ENCODE data around the gene AKAP13. TPM values are rescaled to one million over a fixed set of nuclear protein-coding genes. Genes with fewer than 3 reads are reported as not detected.

The AKAP13 gene
- total and polyA plus RNA-seq, 2 of the 8 experiments (the other 6 are each of a cell fraction or from before 2014, with no cell fraction given): 14.0 to 46.2 TPM

DNA sequence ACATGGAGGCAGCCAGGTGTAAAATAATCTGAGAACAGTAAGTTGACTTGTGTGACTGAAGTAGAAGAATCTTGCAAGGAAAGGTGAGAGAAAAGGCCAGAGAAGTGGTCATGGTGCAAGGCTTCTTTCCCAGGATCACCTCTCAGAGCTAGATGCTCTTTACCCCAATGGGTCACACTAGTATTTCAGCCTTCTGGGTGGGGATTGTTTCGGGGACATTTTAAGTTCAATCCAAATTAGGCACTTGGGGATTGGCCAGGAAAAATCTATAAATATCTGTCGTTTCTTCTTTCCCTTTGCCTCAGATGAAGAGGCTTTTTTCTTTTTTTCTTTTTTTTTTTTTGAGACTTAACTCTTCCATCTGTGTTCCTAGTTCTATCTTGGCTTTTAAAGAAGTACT, 226.3 kb downstream of the AKAP13 start:
- POLR2A ChIA-PET (ENCODE audit: partially characterized antibody): no interaction called here

More for the DNA sequence above, 226.3 kb downstream of the AKAP13 start:
- no peaks in the 10 kb centered on the region; a peak in 1 of 8 replicates for H3K36me3 ChIP-seq (ENCODE audit: control insufficient read depth in 2 of 4, insufficient read depth in 4 of 4, low read length in 3 of 4)
- H2BK15ac ChIP-seq (ENCODE audit: low read length): no peak overlapping the region
- no peak overlapping the region for H2BK5ac ChIP-seq (ENCODE audit: low read depth, low read length)
- no peaks in the 10 kb centered on the region for H4K20me1 ChIP-seq (replicated peaks in 1 of 2; ENCODE audit: control insufficient read depth in 1 of 2, insufficient read depth in 2 of 2, low read length in 2 of 2)
- H3K23me2 ChIP-seq (ENCODE audit: low read depth, low read length): no peaks in the 10 kb centered on the region
- 89% methylated on average over 2 of the region's 2 CpGs; no CpG with 5 or more reads in 1 of the 2 experiments for WGBS, 2 experiments (ENCODE audit: extremely low coverage in 1 of 2, insufficient coverage in 1 of 2, insufficient read length in 1 of 2, insufficient replicate concordance in 2 of 2, low coverage in 1 of 2, low lambda C conversion rate in 2 of 2, missing lambda C conversion rate in 1 of 2)
- H3K4me3 ChIP-seq (ENCODE audit: extremely low read depth in 1 of 4, insufficient read depth in 2 of 4, low read depth in 3 of 4, low read length in 4 of 4): no peak overlapping the region
- H3K4ac ChIP-seq (replicated peaks; ENCODE audit: insufficient read length, low read depth, low read length): no peak overlapping the region
- no peak overlapping the region for H2BK12ac ChIP-seq (ENCODE audit: low read depth, low read length)
- H3K79me2 ChIP-seq (ENCODE audit: control insufficient read depth in 1 of 2, insufficient read depth in 2 of 2, low read length in 2 of 2): no peaks in the 10 kb centered on the region
- H3K27ac ChIP-seq (ENCODE audit: low read depth, low read length): no peak overlapping the region
- H3K23ac ChIP-seq (ENCODE audit: insufficient read length): no peak overlapping the region
- no peak overlapping the region for H2BK20ac ChIP-seq (ENCODE audit: low read length)
- no peak overlapping the region for H3K56ac ChIP-seq (replicated peaks; ENCODE audit: insufficient read length, low read depth, low read length)
- no peak overlapping the region for H3K9ac ChIP-seq (replicated peaks in 1 of 4; ENCODE audit: extremely low read depth in 1 of 4, low read depth in 3 of 4, low read length in 3 of 4)
- H3K4me1 ChIP-seq (replicated peaks in 1 of 4; ENCODE audit: control insufficient read depth in 3 of 4, insufficient read depth in 4 of 4, low read length in 3 of 4): no peaks in the 10 kb centered on the region
- H2AK5ac ChIP-seq (ENCODE audit: low read depth, low read length): no peak overlapping the region
- no peak overlapping the region for H3K14ac ChIP-seq (ENCODE audit: insufficient read length)
- H3K9me3 ChIP-seq (ENCODE audit: insufficient read depth in 2 of 2, low read depth in 1 of 2, low read length in 1 of 2): no peaks in the 10 kb centered on the region
- no peak overlapping the region for H4K8ac ChIP-seq (ENCODE audit: extremely low read depth, insufficient read depth, low read length)
- H2AFZ ChIP-seq (ENCODE audit: low read length): no peak overlapping the region
- H4K5ac ChIP-seq (ENCODE audit: insufficient read length, low read depth, low read length): no peak overlapping the region
- DNase-seq (ENCODE audit: low read depth in 1 of 2, low spot score in 2 of 2): no peak
- FAIRE-seq: no peak
- no peak overlapping the region for H3K18ac ChIP-seq (ENCODE audit: extremely low read depth, low read length)
- no peak overlapping the region for H3K4me2 ChIP-seq (ENCODE audit: insufficient read depth in 1 of 2, low read depth in 2 of 2, low read length in 2 of 2)
- H4K91ac ChIP-seq (replicated peaks; ENCODE audit: insufficient read length, low read length): no peak overlapping the region
- H2BK120ac ChIP-seq (replicated peaks; ENCODE audit: low read depth, low read length): no peak overlapping the region
- no peaks in the 10 kb centered on the region for H3K79me1 ChIP-seq (ENCODE audit: low read depth, low read length)
- no peaks in the 10 kb centered on the region for H3K27me3 ChIP-seq (replicated peaks in 1 of 4; ENCODE audit: control insufficient read depth in 3 of 4, extremely low read depth in 1 of 4, insufficient read depth in 3 of 4, low read length in 3 of 4)
- CTCF ChIA-PET (ENCODE audit: partially characterized antibody): no interaction called here
- TF ChIP-seq BACH1 (IDR thresholded peaks at IDR 0.05; ENCODE audit: low read length): no peak
- no peak for TF ChIP-seq CBX8 (IDR thresholded peaks at IDR 0.05; ENCODE audit: borderline replicate concordance, low read depth, low read length)
- TF ChIP-seq BCL11A (IDR thresholded peaks at IDR 0.05; ENCODE audit: low read depth in 2 of 2, low read length in 2 of 2): no peak
- no peak for TF ChIP-seq SUZ12 (IDR thresholded peaks at IDR 0.05; ENCODE audit: low read length)
- no peak for TF ChIP-seq SIN3A (conservative IDR thresholded peaks at IDR 0.05 in 1 of 2, IDR thresholded peaks at IDR 0.05 in 1 of 2; ENCODE audit: low read depth in 1 of 2, low read length in 2 of 2)
- no peak for TF ChIP-seq EGR1 (IDR thresholded peaks at IDR 0.05; ENCODE audit: borderline replicate concordance, low read depth, low read length)
- no peak for TF ChIP-seq SIRT6 (IDR thresholded peaks at IDR 0.05; ENCODE audit: low read length)
- no peak for TF ChIP-seq TAF7 (optimal IDR thresholded peaks at IDR 0.05; ENCODE audit: borderline replicate concordance, low read depth, low read length)
- TF ChIP-seq RNF2 (IDR thresholded peaks at IDR 0.05; ENCODE audit: borderline replicate concordance, low read depth, low read length, missing control alignments, poor library complexity, severe bottlenecking): no peak
- TF ChIP-seq POLR2A (IDR thresholded peaks at IDR 0.05; ENCODE audit: control extremely low read depth in 1 of 2, low read depth in 2 of 2, low read length in 2 of 2): no peak

All from H1 (cell line).